Pons (tissue), 1 donor: Measurements from ENCODE around the gene MBD3L2.
"Not testable (repeated sequence)": the region's sequence is repeated elsewhere in the genome, so short reads cannot be mapped to it uniquely, and the experiment has no call there.

Source experiments
- DNase-seq: peaks from one replicate; pipeline ENCODE4 v3.0.0-alpha.2; 2016; ENCODE audit warnings: low spot score

MBD3L2 gene

GRCh38 chr19:7049021-7049420 lies at the start of gene MBD3L2:
Gene MBD3L2 (plus strand): TSS chr19:7049321. CDS start chr19:7049374, 53 bp downstream.
- not testable (repeated sequence) for DNase-seq

GRCh38 chr19:6999933-7000332 lies 49.2 kb upstream of the MBD3L2 start:
- no peak for DNase-seq

DNA sequence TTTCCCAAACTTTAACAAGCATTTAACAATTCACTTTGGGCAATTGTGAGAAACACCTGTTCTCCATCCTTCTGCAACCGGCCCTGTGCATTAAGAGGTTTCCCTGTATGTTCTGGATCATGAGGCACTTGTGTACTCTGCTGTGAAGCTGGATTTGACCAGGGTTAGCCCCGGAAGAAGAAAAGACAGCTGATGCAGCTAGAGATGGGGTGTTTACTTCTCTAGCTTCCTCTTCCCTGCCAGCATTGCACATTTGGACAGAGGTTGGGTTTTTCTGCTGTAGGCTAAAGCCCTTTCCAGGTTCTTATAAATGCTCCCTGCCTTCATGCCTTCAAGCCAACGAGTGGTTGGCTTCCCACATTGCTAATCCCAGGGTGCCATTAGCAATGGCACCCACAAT lies 48.8 kb upstream of the MBD3L2 start:
- DNase-seq, result no peak

GRCh38 chr19:7000816-7001215 lies 48.3 kb upstream of the MBD3L2 start:
- DNase-seq, result no peak

DNA sequence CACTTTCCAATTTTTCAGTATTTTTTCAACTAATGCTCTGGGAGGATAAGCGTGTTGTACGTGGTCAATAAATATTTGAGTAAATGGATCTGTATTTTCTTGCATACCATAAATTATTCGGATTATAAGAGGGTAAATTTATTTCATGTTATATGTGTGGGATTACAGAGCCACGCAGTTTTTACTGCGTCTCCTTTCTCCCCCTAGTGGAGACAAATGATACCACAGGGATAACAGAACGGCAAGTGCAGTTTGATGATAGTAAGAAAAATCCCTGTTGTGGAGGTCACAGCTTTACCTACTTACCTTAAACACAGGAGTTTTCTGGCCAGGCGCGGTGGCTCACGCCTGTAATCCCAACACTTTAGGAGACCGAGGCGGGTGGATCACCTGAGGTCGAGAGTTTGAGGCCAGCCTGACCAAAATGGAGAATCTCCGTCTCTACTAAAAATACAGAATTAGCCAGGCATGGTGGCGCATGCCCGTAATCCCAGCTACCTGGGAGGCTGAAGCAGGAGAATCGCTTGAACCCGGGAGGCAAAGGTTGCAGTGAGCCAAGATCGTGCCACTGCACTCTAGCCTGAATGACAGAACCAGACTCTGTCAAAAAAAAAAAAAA lies 44.7 kb upstream of the MBD3L2 start:
- DNase-seq, result no peak

DNA sequence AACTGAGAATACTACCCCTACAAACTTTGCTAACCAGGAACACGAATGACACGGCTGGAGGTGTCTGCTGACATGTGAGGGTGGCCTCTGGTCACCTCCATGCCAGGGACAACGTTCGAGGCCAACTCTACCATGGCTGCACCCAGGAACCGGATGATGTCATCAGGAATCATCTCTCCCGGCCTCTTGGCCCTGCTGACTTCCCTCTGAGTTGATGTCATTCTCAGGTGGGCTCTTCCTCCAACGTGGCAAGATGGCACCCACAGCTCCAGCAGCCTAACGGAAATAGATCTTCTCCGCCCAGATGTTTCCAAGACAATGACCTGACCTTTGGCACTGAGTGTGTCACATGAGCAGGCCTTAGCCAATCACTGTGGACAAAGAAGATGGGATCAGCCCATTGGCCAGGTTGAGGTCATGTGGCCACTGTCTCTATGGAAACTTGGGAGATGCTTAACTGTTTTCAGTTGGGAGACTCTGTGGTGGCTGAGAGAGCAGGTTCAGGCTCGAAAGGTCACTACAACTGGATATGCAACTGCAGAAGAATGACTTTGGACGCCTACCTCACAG lies 42.9 kb upstream of the MBD3L2 start:
- no peak for DNase-seq

GRCh38 chr19:7007859-7008258 lies 41.3 kb upstream of the MBD3L2 start:
- no peak for DNase-seq

- no peak for DNase-seq
Measured at GRCh38 chr19:7010722-7011593, 38.2 kb upstream of the MBD3L2 start.

GRCh38 chr19:7013678-7014077 lies 35.4 kb upstream of the MBD3L2 start:
- DNase-seq, result peak; percentile 67

GRCh38 chr19:7018828-7019227 lies 30.3 kb upstream of the MBD3L2 start:
- no peak for DNase-seq

- DNase-seq, result not testable (repeated sequence)
Measured at GRCh38 chr19:7021331-7021730, 27.8 kb upstream of the MBD3L2 start, which contains the start of gene MBD3L2B. Gene MBD3L2B (minus strand): TSS chr19:7021431. CDS start chr19:7021397, 34 bp downstream.

DNA sequence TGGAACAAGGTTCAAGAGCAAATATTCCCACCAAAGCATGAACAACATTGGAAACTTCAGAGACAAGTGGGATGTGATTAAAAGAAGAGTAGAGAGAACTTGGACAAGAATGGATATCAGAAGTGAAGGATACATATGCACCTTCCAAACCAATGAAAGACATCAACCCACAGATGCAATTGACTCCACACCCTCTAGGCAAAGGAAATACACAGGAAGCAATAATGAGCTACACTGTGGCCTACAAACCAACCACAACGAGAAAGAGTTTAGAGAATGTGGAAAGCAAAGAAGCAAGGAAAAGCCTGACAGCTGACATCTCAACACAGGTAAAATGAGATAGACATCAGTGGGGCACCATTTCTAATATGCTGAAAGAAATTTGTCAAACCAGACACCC lies 20.3 kb upstream of the MBD3L2 start:
- DNase-seq, result not testable (repeated sequence)

- DNase-seq, result not testable (repeated sequence)
Measured at GRCh38 chr19:7030278-7030677, 18.8 kb upstream of the MBD3L2 start, which contains the start of gene MBD3L5. Gene MBD3L5 (plus strand): TSS chr19:7030578. CDS start chr19:7030612, 34 bp downstream.

- not testable (repeated sequence) for DNase-seq
Measured at GRCh38 chr19:7040079-7040478, 9.0 kb upstream of the MBD3L2 start, which contains the start of gene MBD3L4. Gene MBD3L4 (minus strand): TSS chr19:7040179. CDS start chr19:7040144, 35 bp downstream.

DNA sequence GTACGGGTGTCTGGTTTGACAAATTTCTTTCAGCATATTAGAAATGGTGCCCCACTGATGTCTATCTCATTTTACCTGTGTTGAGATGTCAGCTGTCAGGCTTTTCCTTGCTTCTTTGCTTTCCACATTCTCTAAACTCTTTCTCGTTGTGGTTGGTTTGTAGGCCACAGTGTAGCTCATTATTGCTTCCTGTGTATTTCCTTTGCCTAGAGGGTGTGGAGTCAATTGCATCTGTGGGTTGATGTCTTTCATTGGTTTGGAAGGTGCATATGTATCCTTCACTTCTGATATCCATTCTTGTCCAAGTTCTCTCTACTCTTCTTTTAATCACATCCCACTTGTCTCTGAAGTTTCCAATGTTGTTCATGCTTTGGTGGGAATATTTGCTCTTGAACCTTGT lies 7.6 kb upstream of the MBD3L2 start:
- not testable (repeated sequence) for DNase-seq

DNA sequence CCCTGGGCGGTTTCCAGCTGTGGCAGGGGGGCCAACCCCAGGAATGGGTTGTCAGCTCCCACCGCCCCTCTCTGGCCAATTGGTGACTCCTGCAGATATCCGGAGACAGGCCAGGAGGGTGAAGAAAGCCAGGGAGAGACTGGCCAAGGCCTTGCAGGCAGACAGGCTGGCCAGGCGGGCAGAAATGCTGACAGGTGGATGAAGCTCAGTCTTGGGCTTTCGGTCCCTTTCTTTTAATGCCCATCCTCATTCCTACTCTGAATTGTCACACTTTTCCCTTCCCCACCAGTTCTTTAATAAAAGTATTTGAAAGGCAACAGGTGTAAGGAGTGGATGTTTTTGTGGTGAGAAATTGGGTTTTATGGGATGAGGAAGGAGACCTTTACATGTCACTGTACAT lies 2.3 kb downstream of the MBD3L2 start:
- DNase-seq, result not testable (repeated sequence)

DNA sequence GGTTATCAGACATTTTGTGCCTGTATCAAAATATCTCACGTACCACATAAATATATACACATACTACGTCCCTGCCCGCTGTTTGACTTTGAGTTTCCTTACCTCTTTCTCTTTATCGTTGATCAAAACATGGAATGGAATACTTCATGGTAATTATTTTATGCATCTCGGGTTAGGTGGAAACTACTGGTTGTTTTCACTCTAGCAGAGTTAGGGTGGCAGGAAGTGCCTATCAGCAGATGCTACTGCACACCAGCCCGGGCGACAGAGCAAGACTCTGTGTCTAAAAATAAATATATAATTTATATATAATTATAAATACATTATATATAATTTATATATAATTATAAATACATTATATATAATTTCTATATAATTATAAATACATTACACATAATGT lies 3.8 kb downstream of the MBD3L2 start:
- not testable (repeated sequence) for DNase-seq

DNA sequence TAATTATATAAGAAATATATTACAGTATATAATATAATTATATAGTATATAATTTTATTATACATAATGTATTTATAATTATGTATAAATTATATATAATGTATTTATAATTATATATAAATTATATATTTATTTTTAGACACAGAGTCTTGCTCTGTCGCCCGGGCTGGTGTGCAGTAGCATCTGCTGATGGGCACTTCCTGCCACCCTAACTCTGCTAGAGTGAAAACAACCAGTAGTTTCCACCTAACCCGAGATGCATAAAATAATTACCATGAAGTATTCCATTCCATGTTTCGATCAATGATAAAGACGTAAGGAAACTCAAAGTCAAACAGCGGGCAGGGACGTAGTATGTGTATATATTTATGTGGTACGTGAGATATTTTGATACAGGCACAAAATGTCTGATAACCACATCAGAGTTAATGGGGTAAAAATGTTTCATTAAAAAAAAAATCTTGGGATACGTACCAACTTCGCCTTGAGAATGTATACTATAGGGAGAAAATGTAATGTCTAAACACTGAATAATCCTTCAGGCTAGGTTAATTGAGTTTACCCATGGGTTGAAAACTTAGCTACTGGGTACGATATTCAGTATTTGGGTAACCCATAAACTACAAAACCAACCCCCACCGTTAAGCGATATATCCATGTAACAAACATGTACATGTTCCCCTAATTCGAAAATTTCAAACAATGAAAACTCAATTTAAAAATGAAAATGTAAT lies 5.7 kb downstream of the MBD3L2 start:
- DNase-seq, result not testable (repeated sequence)

DNA sequence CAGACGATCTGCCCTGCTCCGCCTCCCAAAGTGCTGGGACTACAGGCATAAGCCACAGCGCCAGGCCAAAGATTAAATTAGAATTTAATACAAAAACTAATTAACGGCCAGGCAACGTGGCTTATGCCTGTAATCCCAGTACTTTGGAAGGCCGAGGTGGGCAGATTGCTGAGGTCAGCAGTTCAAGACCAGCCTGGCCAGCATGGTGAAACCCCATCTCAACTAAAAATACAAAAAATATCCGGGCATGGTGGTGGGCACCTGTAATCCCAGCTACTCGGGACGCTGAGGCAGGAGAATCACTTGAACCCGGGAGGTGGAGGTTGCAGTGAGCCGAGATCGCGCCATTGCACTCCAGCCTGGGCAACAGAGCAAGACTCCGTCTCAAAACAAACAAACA lies 6.6 kb downstream of the MBD3L2 start:
- not testable (repeated sequence) for DNase-seq

DNA sequence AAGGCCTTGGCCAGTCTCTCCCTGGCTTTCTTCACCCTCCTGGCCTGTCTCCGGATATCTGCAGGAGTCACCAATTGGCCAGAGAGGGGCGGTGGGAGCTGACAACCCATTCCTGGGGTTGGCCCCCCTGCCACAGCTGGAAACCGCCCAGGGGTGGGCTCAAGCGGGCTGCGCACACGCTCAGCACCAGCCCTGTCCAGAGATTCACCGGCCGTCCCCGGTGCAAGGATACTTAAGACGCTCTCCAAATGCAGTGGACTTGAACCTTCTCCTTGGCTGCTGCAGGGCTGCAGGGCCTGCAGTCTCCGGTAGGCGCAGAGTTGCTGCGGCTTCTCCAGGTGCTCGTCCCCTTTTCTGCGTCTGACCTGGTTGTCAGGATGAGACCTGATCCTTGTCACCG lies 7.2 kb downstream of the MBD3L2 start:
- not testable (repeated sequence) for DNase-seq

DNA sequence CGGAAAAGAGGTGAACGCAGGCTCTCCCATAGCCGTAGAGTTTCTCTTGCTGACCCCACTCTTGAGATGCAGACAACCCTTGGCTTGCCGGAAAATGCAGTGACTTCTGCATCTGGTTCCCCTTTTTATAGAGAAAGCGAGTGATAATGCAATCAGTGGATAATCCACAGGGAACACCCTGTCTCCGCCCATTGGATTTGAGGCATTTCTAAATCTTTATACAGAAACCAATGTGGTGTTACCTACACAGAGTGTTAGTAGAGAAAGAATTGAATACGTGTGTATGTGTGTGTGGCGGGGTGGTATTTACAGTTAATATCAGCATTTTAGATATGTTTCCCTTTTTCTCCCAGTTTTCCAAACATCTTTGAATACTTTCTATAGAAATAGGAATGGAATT lies 9.5 kb downstream of the MBD3L2 start, which contains the start of gene MBD3L3:
Gene MBD3L3, minus strand, starts transcription at position 101 of the 400 bp plus-strand sequence. Its CDS starts 71 bp downstream, at position 30.
- not testable (repeated sequence) for DNase-seq

GRCh38 chr19:7059977-7060376 lies 10.9 kb downstream of the MBD3L2 start:
- not testable (repeated sequence) for DNase-seq
